ENCODE measurements around the gene ATP2A2.
A peak's percentile ranks its signal among the peaks of the same experiment; 100 is the strongest.

ATP2A2 gene

GRCh38 chr12:110280779-110281548 lies at the start of gene ATP2A2:
ATP2A2 (plus strand) TSS chr12:110281247; CDS start chr12:110281790, 543 bp downstream.
- TF ChIP-seq JUND (IDR thresholded peaks at IDR 0.05; ENCODE audit: low read depth): no peak
- DNase-seq (ENCODE audit: low read depth in 1 of 2, low spot score in 1 of 2): peak; percentile 97 to 98
- in situ Hi-C loops (cut with HindIII; ENCODE audit: low pct_unique_long_range_greater_than_20kb, low sequenced_read_pairs): no loop called here

GRCh38 chr12:110233212-110233903 lies 47.7 kb upstream of the ATP2A2 start:
- no peak for TF ChIP-seq JUND (IDR thresholded peaks at IDR 0.05; ENCODE audit: low read depth)
- in situ Hi-C loops (cut with HindIII; ENCODE audit: low pct_unique_long_range_greater_than_20kb, low sequenced_read_pairs): no loop called here
- DNase-seq (ENCODE audit: low read depth in 1 of 2, low spot score in 1 of 2): no peak

- in situ Hi-C loops (cut with HindIII; ENCODE audit: low pct_unique_long_range_greater_than_20kb, low sequenced_read_pairs): no loop called here
- TF ChIP-seq JUND (IDR thresholded peaks at IDR 0.05; ENCODE audit: low read depth): no peak
- no peak for DNase-seq (ENCODE audit: low read depth in 1 of 2, low spot score in 1 of 2)
These were observed 46.7 kb upstream of the ATP2A2 start for GRCh38 chr12:110234331-110234751.

- in situ Hi-C loops (cut with HindIII; ENCODE audit: low pct_unique_long_range_greater_than_20kb, low sequenced_read_pairs): no loop called here
These were observed 46.3 kb upstream of the ATP2A2 start for GRCh38 chr12:110234755-110235154.

GRCh38 chr12:110235383-110235782 lies 45.7 kb upstream of the ATP2A2 start:
- no peak for TF ChIP-seq JUND (IDR thresholded peaks at IDR 0.05; ENCODE audit: low read depth)
- in situ Hi-C loops (cut with HindIII; ENCODE audit: low pct_unique_long_range_greater_than_20kb, low sequenced_read_pairs): no loop called here
- no peak for DNase-seq (ENCODE audit: low read depth in 1 of 2, low spot score in 1 of 2)

More at GRCh38 chr12:110234755-110235154, 46.3 kb upstream of the ATP2A2 start:
- no peak for DNase-seq (ENCODE audit: low read depth in 1 of 2, low spot score in 1 of 2)
- no peak for TF ChIP-seq JUND (IDR thresholded peaks at IDR 0.05; ENCODE audit: low read depth)

GRCh38 chr12:110243227-110243626 lies 37.8 kb upstream of the ATP2A2 start:
- no peak for TF ChIP-seq JUND (IDR thresholded peaks at IDR 0.05; ENCODE audit: low read depth)
- in situ Hi-C loops (cut with HindIII; ENCODE audit: low pct_unique_long_range_greater_than_20kb, low sequenced_read_pairs): no loop called here
- DNase-seq (ENCODE audit: low read depth in 1 of 2, low spot score in 1 of 2): no peak

- no peak for TF ChIP-seq JUND (IDR thresholded peaks at IDR 0.05; ENCODE audit: low read depth)
- DNase-seq (ENCODE audit: low read depth in 1 of 2, low spot score in 1 of 2): no peak
- in situ Hi-C loops (cut with HindIII; ENCODE audit: low pct_unique_long_range_greater_than_20kb, low sequenced_read_pairs): no loop called here
These were observed 36.7 kb upstream of the ATP2A2 start for GRCh38 chr12:110244372-110244771.

- in situ Hi-C loops (cut with HindIII; ENCODE audit: low pct_unique_long_range_greater_than_20kb, low sequenced_read_pairs): no loop called here
- no peak for DNase-seq (ENCODE audit: low read depth in 1 of 2, low spot score in 1 of 2)
- no peak for TF ChIP-seq JUND (IDR thresholded peaks at IDR 0.05; ENCODE audit: low read depth)
These were observed 36.2 kb upstream of the ATP2A2 start for GRCh38 chr12:110244829-110245228.

- DNase-seq (ENCODE audit: low read depth in 1 of 2, low spot score in 1 of 2): peak in 1 of 2 experiments; percentile 43
- no peak for TF ChIP-seq JUND (IDR thresholded peaks at IDR 0.05; ENCODE audit: low read depth)
These were observed 35.7 kb upstream of the ATP2A2 start for GRCh38 chr12:110245369-110245772.

GRCh38 chr12:110246636-110247339 lies 34.3 kb upstream of the ATP2A2 start:
- peak in 1 of 2 experiments; percentile 63 for DNase-seq (ENCODE audit: low read depth in 1 of 2, low spot score in 1 of 2)
- TF ChIP-seq JUND (IDR thresholded peaks at IDR 0.05; ENCODE audit: low read depth): no peak
- in situ Hi-C loops (cut with HindIII; ENCODE audit: low pct_unique_long_range_greater_than_20kb, low sequenced_read_pairs): no loop called here

More at GRCh38 chr12:110245369-110245772, 35.7 kb upstream of the ATP2A2 start:
- in situ Hi-C loops (cut with HindIII; ENCODE audit: low pct_unique_long_range_greater_than_20kb, low sequenced_read_pairs): no loop called here

GRCh38 chr12:110247340-110248095 lies 33.5 kb upstream of the ATP2A2 start:
- in situ Hi-C loops (cut with HindIII; ENCODE audit: low pct_unique_long_range_greater_than_20kb, low sequenced_read_pairs): no loop called here
- TF ChIP-seq JUND (IDR thresholded peaks at IDR 0.05; ENCODE audit: low read depth): peak; percentile 50; the same call in 1 of the 2 replicates
- DNase-seq (ENCODE audit: low read depth in 1 of 2, low spot score in 1 of 2): peak; percentile 58 to 93

- no peak for TF ChIP-seq JUND (IDR thresholded peaks at IDR 0.05; ENCODE audit: low read depth)
- in situ Hi-C loops (cut with HindIII; ENCODE audit: low pct_unique_long_range_greater_than_20kb, low sequenced_read_pairs): no loop called here
- DNase-seq (ENCODE audit: low read depth in 1 of 2, low spot score in 1 of 2): no peak
These were observed 33.0 kb upstream of the ATP2A2 start for GRCh38 chr12:110248096-110248447.
